Measurements from ENCODE around the gene OR2S2. TPM values are rescaled to one million over a fixed set of nuclear protein-coding genes. Genes with fewer than 3 reads are reported as not detected.
"Not testable (repeated sequence)": the region's sequence is repeated elsewhere in the genome, so short reads cannot be mapped to it uniquely, and the experiment has no call there.

Gene OR2S2
- total RNA-seq, 1 donor from 2014 or later, result not detected

- no peak for DNase-seq
- no peak overlapping the region for H3K4me3 Mint-ChIP-seq (ENCODE audit: unreplicated experiment)
- peaks cover 1% of the 10 kb centered on the region for H3K9me3 Mint-ChIP-seq (ENCODE audit: unreplicated experiment)
- peaks cover 2% of the 10 kb centered on the region for H3K27me3 Mint-ChIP-seq (ENCODE audit: unreplicated experiment)
- no peak for TF ChIP-seq CTCF (IDR thresholded peaks at IDR 0.05; ENCODE audit: partially characterized antibody, unreplicated experiment)
- H3K27ac Mint-ChIP-seq (ENCODE audit: unreplicated experiment), result no peak overlapping the region
- H3K4me1 Mint-ChIP-seq (ENCODE audit: low read depth, unreplicated experiment), result no peaks in the 10 kb centered on the region
- no peaks in the 10 kb centered on the region for H3K36me3 Mint-ChIP-seq (ENCODE audit: unreplicated experiment)
Observed at GRCh38 chr9:35919212-35920008, 38.5 kb downstream of the OR2S2 start.

GRCh38 chr9:35918780-35919179, 39.2 kb downstream of the OR2S2 start:
- Mint-ChIP-seq H3K9me3 (ENCODE audit: unreplicated experiment) (peaks cover 1% of the 10 kb centered on the region), H3K4me1 (ENCODE audit: low read depth, unreplicated experiment) (no peaks in the 10 kb centered on the region), H3K27me3 (ENCODE audit: unreplicated experiment) (peaks cover 2% of the 10 kb centered on the region), H3K4me3 (ENCODE audit: unreplicated experiment) (no peak overlapping the region), H3K36me3 (ENCODE audit: unreplicated experiment) (no peaks in the 10 kb centered on the region), H3K27ac (ENCODE audit: unreplicated experiment) (no peak overlapping the region)
- TF ChIP-seq CTCF (IDR thresholded peaks at IDR 0.05; ENCODE audit: partially characterized antibody, unreplicated experiment), result no peak
- no peak for DNase-seq

GRCh38 chr9:35917261-35917660, 40.7 kb downstream of the OR2S2 start:
- no peak for TF ChIP-seq CTCF (IDR thresholded peaks at IDR 0.05; ENCODE audit: partially characterized antibody, unreplicated experiment)
- peaks cover 1% of the 10 kb centered on the region for H3K9me3 Mint-ChIP-seq (ENCODE audit: unreplicated experiment)
- peaks cover 2% of the 10 kb centered on the region for H3K27me3 Mint-ChIP-seq (ENCODE audit: unreplicated experiment)
- no peak overlapping the region for H3K27ac Mint-ChIP-seq (ENCODE audit: unreplicated experiment)
- H3K4me1 Mint-ChIP-seq (ENCODE audit: low read depth, unreplicated experiment), result no peaks in the 10 kb centered on the region
- no peak for DNase-seq
- no peaks in the 10 kb centered on the region for H3K36me3 Mint-ChIP-seq (ENCODE audit: unreplicated experiment)
- H3K4me3 Mint-ChIP-seq (ENCODE audit: unreplicated experiment), result no peak overlapping the region

- no peak overlapping the region for H3K4me3 Mint-ChIP-seq (ENCODE audit: unreplicated experiment)
- peaks cover 3% of the 10 kb centered on the region for H3K9me3 Mint-ChIP-seq (ENCODE audit: unreplicated experiment)
- H3K27me3 Mint-ChIP-seq (ENCODE audit: unreplicated experiment), result peaks cover 2% of the 10 kb centered on the region
- H3K36me3 Mint-ChIP-seq (ENCODE audit: unreplicated experiment), result no peaks in the 10 kb centered on the region
- H3K4me1 Mint-ChIP-seq (ENCODE audit: low read depth, unreplicated experiment), result peaks cover 3% of the 10 kb centered on the region
- TF ChIP-seq CTCF (IDR thresholded peaks at IDR 0.05; ENCODE audit: partially characterized antibody, unreplicated experiment), result no peak
- H3K27ac Mint-ChIP-seq (ENCODE audit: unreplicated experiment), result no peak overlapping the region
- DNase-seq, result no peak
Observed at GRCh38 chr9:35915681-35916294, 42.2 kb downstream of the OR2S2 start.

DNA sequence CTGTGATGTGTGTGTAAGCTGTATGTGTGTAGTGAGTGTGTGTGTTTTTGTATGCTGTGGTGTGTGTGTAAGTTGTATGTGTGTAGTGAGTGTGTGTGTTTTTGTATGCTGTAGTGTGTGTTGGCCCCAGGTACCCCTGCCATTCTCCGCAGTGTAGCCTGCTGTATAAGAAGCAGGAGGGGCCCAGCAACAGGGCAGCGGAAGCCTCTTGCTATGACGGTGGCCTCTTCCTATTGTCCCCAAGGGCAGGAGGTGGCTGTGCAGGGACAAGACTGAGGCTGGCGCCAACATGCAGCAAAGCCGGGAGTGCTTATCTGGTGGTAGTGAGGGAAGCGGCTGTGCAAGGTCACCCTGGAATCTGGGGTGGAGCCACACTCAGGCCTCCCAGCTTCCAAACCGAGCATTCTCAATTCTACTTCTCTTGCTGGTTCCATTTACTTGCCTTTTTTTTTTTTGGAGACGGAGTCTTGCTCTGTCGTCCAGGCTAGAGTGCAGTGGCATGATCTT, 43.6 kb downstream of the OR2S2 start:
- peaks cover 3% of the 10 kb centered on the region for H3K4me1 Mint-ChIP-seq (ENCODE audit: low read depth, unreplicated experiment)
- peak; percentile 47 for DNase-seq
- peaks cover 6% of the 10 kb centered on the region for H3K9me3 Mint-ChIP-seq (ENCODE audit: unreplicated experiment)
- H3K36me3 Mint-ChIP-seq (ENCODE audit: unreplicated experiment), result no peaks in the 10 kb centered on the region
- TF ChIP-seq CTCF (IDR thresholded peaks at IDR 0.05; ENCODE audit: partially characterized antibody, unreplicated experiment), result no peak
- H3K4me3 Mint-ChIP-seq (ENCODE audit: unreplicated experiment), result no peak overlapping the region
- peaks cover 2% of the 10 kb centered on the region for H3K27me3 Mint-ChIP-seq (ENCODE audit: unreplicated experiment)
- H3K27ac Mint-ChIP-seq (ENCODE audit: unreplicated experiment), result no peak overlapping the region

GRCh38 chr9:35913429-35913828, 44.5 kb downstream of the OR2S2 start:
- not testable (repeated sequence) for H3K4me3 Mint-ChIP-seq (ENCODE audit: unreplicated experiment)

More at GRCh38 chr9:35913429-35913828, 44.5 kb downstream of the OR2S2 start:
- not testable (repeated sequence) for H3K27ac Mint-ChIP-seq (ENCODE audit: unreplicated experiment); DNase-seq; H3K36me3 Mint-ChIP-seq (ENCODE audit: unreplicated experiment); H3K27me3 Mint-ChIP-seq (ENCODE audit: unreplicated experiment); H3K9me3 Mint-ChIP-seq (ENCODE audit: unreplicated experiment)
- peaks cover 11% of the 10 kb centered on the region for H3K4me1 Mint-ChIP-seq (ENCODE audit: low read depth, unreplicated experiment)
